Effector memory CD8-positive, alpha-beta T cell (primary cell): ENCODE measurements around the gene CUEDC2.
"Not testable (repeated sequence)": the region's sequence is repeated elsewhere in the genome, so short reads cannot be mapped to it uniquely, and the experiment has no call there.

Experiments
- ATAC-seq: fragments of 150-1000 bp; cut with Tn5 transposase; replicated peaks from 2 replicates; pipeline ENCODE4 v1.10.0; 2021; ENCODE audit warnings: mild to moderate bottlenecking, moderate library complexity
- DNase-seq, 3 experiments: peaks; one replicate each; pipeline ENCODE4 v3.0.0; 2021
- H3K27ac Mint-ChIP-seq, 2 donors: one replicate each; pipeline ENCODE4 v1.8.0; 2022; ENCODE audit warnings: mild to moderate bottlenecking in 2 of 2, mixed read lengths in 2 of 2, moderate library complexity in 2 of 2
- H3K27me3 Mint-ChIP-seq, 2 donors: one replicate each; pipeline ENCODE4 v1.8.0; 2022; ENCODE audit warnings: mixed read lengths in 2 of 2
- H3K36me3 Mint-ChIP-seq: one replicate; pipeline ENCODE4 v1.8.0; 2022; ENCODE audit warnings: mild to moderate bottlenecking, moderate library complexity, mixed read lengths; ENCODE audit not compliant: insufficient read depth
- H3K4me1 Mint-ChIP-seq, 2 donors: one replicate each; pipeline ENCODE4 v1.8.0; 2022; ENCODE audit warnings: low read depth in 2 of 2, mixed read lengths in 2 of 2
- H3K4me3 Mint-ChIP-seq, 2 donors: one replicate each; pipeline ENCODE4 v1.8.0; 2022; ENCODE audit warnings: mild to moderate bottlenecking in 2 of 2, mixed read lengths in 2 of 2, moderate library complexity in 2 of 2
- H3K9me3 Mint-ChIP-seq, 2 donors: one replicate each; pipeline ENCODE4 v1.8.0; 2022; ENCODE audit warnings: mixed read lengths in 2 of 2

CUEDC2 gene

GRCh38 chr10:102462512-102463054, 30.2 kb upstream of the CUEDC2 start:
- peaks cover 5% of the 10 kb centered on the region for H3K36me3 Mint-ChIP-seq
- H3K27ac Mint-ChIP-seq = peak overlapping the region in 1 of 2 donors; percentile 84
- H3K4me3 Mint-ChIP-seq = peak overlapping the region; percentile 93 to 98

GRCh38 chr10:102461187-102462054, 29.0 kb upstream of the CUEDC2 start:
- ATAC-seq = peak; percentile 99
- H3K4me3 Mint-ChIP-seq = peak overlapping the region; percentile 93 to 98
- H3K4me1 Mint-ChIP-seq = peaks cover 21 to 28% of the 10 kb centered on the region in 2 donors
- H3K9me3 Mint-ChIP-seq = no peaks in the 10 kb centered on the region
- peak; percentile 85 to 90 (median 90) for DNase-seq
- H3K27me3 Mint-ChIP-seq = no peaks in the 10 kb centered on the region
- H3K36me3 Mint-ChIP-seq = peaks cover 6% of the 10 kb centered on the region
- peak overlapping the region; percentile 84 to 87 for H3K27ac Mint-ChIP-seq

More at GRCh38 chr10:102462512-102463054, 30.2 kb upstream of the CUEDC2 start:
- no peak for DNase-seq
- H3K27me3 Mint-ChIP-seq = no peaks in the 10 kb centered on the region
- H3K4me1 Mint-ChIP-seq = peaks cover 21 to 25% of the 10 kb centered on the region in 2 donors
- ATAC-seq = no peak
- H3K9me3 Mint-ChIP-seq = no peaks in the 10 kb centered on the region

- ATAC-seq (peak; percentile 4), DNase-seq (no peak)
- Mint-ChIP-seq H3K4me3 (peak overlapping the region; percentile 93 to 98), H3K27me3 (no peaks in the 10 kb centered on the region), H3K4me1 (peaks cover 21 to 28% of the 10 kb centered on the region in 2 donors), H3K36me3 (peaks cover 8% of the 10 kb centered on the region), H3K9me3 (no peaks in the 10 kb centered on the region), H3K27ac (peak overlapping the region; percentile 84 to 87)
Measured at GRCh38 chr10:102460836-102461186, 28.4 kb upstream of the CUEDC2 start.

- H3K36me3 Mint-ChIP-seq = peaks cover 8% of the 10 kb centered on the region
- no peak overlapping the region for H3K27ac Mint-ChIP-seq
- ATAC-seq = no peak
- peaks cover 21 to 28% of the 10 kb centered on the region in 2 donors for H3K4me1 Mint-ChIP-seq
- no peaks in the 10 kb centered on the region for H3K27me3 Mint-ChIP-seq
- DNase-seq = no peak
- H3K4me3 Mint-ChIP-seq = no peak overlapping the region
- no peaks in the 10 kb centered on the region for H3K9me3 Mint-ChIP-seq
Measured at GRCh38 chr10:102458656-102459055, 26.3 kb upstream of the CUEDC2 start.

- peaks cover 24 to 33% of the 10 kb centered on the region in 2 donors for H3K4me1 Mint-ChIP-seq
- no peaks in the 10 kb centered on the region for H3K9me3 Mint-ChIP-seq
- H3K36me3 Mint-ChIP-seq = peaks cover 8% of the 10 kb centered on the region
- DNase-seq = no peak
- H3K27ac Mint-ChIP-seq = peak overlapping the region in 1 of 2 donors; percentile 27
- no peak for ATAC-seq
- H3K4me3 Mint-ChIP-seq = no peak overlapping the region
- no peaks in the 10 kb centered on the region for H3K27me3 Mint-ChIP-seq
Measured at GRCh38 chr10:102457591-102458150, 25.3 kb upstream of the CUEDC2 start.

GRCh38 chr10:102455893-102456471, 23.6 kb upstream of the CUEDC2 start:
- ATAC-seq = no peak
- Mint-ChIP-seq H3K9me3 (no peaks in the 10 kb centered on the region), H3K4me3 (no peak overlapping the region), H3K27me3 (no peaks in the 10 kb centered on the region), H3K36me3 (peaks cover 17% of the 10 kb centered on the region), H3K4me1 (peaks cover 15 to 25% of the 10 kb centered on the region in 2 donors), H3K27ac (no peak overlapping the region)
- DNase-seq = no peak

GRCh38 chr10:102454662-102455487, 22.5 kb upstream of the CUEDC2 start:
- H3K27ac Mint-ChIP-seq, ATAC-seq, H3K27me3 Mint-ChIP-seq, H3K9me3 Mint-ChIP-seq, H3K4me3 Mint-ChIP-seq, DNase-seq: not testable (repeated sequence)
- peaks cover 14 to 22% of the 10 kb centered on the region in 2 donors for H3K4me1 Mint-ChIP-seq
- H3K36me3 Mint-ChIP-seq = peaks cover 16% of the 10 kb centered on the region

- Mint-ChIP-seq H3K36me3 (peaks cover 21% of the 10 kb centered on the region), H3K27me3 (no peaks in the 10 kb centered on the region), H3K4me3 (no peak overlapping the region), H3K9me3 (no peaks in the 10 kb centered on the region), H3K27ac (peak overlapping the region in 1 of 2 donors; percentile 82), H3K4me1 (peaks cover 20 to 31% of the 10 kb centered on the region in 2 donors)
- ATAC-seq (no peak), DNase-seq (no peak)
Measured at GRCh38 chr10:102453502-102453901, 21.1 kb upstream of the CUEDC2 start.

- ATAC-seq (no peak), DNase-seq (no peak)
- H3K27me3 Mint-ChIP-seq = no peaks in the 10 kb centered on the region
- H3K36me3 Mint-ChIP-seq = peaks cover 21% of the 10 kb centered on the region
- no peaks in the 10 kb centered on the region for H3K9me3 Mint-ChIP-seq
- peak overlapping the region in 1 of 2 donors; percentile 82 for H3K27ac Mint-ChIP-seq
- H3K4me1 Mint-ChIP-seq = peaks cover 20 to 31% of the 10 kb centered on the region in 2 donors
- H3K4me3 Mint-ChIP-seq = peak overlapping the region; percentile 92 to 95
Measured at GRCh38 chr10:102452672-102453340, 20.4 kb upstream of the CUEDC2 start.

- peak in 1 of 3 experiments; percentile 16 for DNase-seq
- peak within 1 kb of the TSS; percentile 92 to 95 for H3K4me3 Mint-ChIP-seq
Measured at GRCh38 chr10:102451105-102451969, 19.0 kb upstream of the CUEDC2 start, which contains the start of gene C10orf95. Gene C10orf95 (minus strand): TSS chr10:102451543. CDS start chr10:102451093, 450 bp downstream.

GRCh38 chr10:102450374-102451104, 18.2 kb upstream of the CUEDC2 start:
- DNase-seq (peak; percentile 85 to 90 (median 85)), ATAC-seq (peak; percentile 87)
- H3K36me3 Mint-ChIP-seq = peaks cover 18% of the 10 kb centered on the region
- peak overlapping the region; percentile 81 to 95 for H3K27ac Mint-ChIP-seq
- peak overlapping the region; percentile 92 to 95 for H3K4me3 Mint-ChIP-seq
- H3K27me3 Mint-ChIP-seq = no peaks in the 10 kb centered on the region
- H3K9me3 Mint-ChIP-seq = no peaks in the 10 kb centered on the region
- H3K4me1 Mint-ChIP-seq = peaks cover 20 to 27% of the 10 kb centered on the region in 2 donors

More at GRCh38 chr10:102451105-102451969, 19.0 kb upstream of the CUEDC2 start, which contains the start of gene C10orf95:
- Mint-ChIP-seq H3K27me3 (no peaks in the 10 kb centered on the region), H3K27ac (peak within 1 kb of the TSS in 1 of 2 donors; percentile 95), H3K4me1 (peaks cover 20 to 27% of the 10 kb centered on the region in 2 donors), H3K9me3 (no peaks in the 10 kb centered on the region), H3K36me3 (peaks cover 20% of the 10 kb centered on the region)
- ATAC-seq = no peak
